GM23248 (cell line): ENCODE results near the gene KLF6.

ENCODE experiments used
- EZH2 ChIP-seq: fragments of 200-600 bp; sonication (generic); IDR thresholded peaks from 2 replicates; pipeline ENCODE4 v1.6.1; 2018; ENCODE audit warnings: antibody characterized with exemption, mild to moderate bottlenecking; ENCODE audit not compliant: insufficient read depth, poor library complexity, severe bottlenecking
- EZH2phosphoT487 ChIP-seq: fragments of 200-600 bp; sonication (generic); IDR thresholded peaks from 2 replicates; pipeline ENCODE4 v1.6.1; 2018; ENCODE audit warnings: antibody characterized with exemption, moderate library complexity, mild to moderate bottlenecking, low read depth; ENCODE audit not compliant: insufficient read depth

DNA sequence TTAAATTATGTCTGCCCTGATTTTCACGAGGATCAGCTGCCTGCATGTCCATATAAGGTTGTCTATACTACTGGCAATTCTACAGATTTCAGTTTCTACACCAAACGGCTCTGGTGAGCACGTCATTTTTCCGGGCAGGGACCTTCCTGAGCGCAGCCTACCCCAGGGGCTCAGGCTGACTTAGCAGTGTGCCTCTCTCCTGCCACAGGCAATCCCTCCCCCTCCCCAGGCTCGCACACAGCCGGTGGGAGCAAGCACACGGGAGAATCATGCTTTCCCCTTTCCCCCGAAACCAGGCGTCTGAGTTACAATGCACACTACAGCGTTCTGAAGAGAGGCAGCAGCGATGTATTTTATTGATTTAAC, 1.7 kb downstream of the KLF6 start:
- TF ChIP-seq EZH2phosphoT487 (peak; percentile 69; the same call in 1 of the 2 replicates), EZH2 (no peak)
